Natural killer cell treated with Interleukin-12 subunit alpha and Interleukin-12 subunit beta and Interleukin-15 and Interleukin-18, amount 100 ng/mL, for 72 hours (primary cell): ENCODE data around the gene ZNF253. TPM values are rescaled to one million over a fixed set of nuclear protein-coding genes. Genes with fewer than 3 reads are reported as not detected.
"Not testable (repeated sequence)": the region's sequence is repeated elsewhere in the genome, so short reads cannot be mapped to it uniquely, and the experiment has no call there.

Source experiments
- ATAC-seq, 2 donors: fragments of 150-1000 bp; cut with Tn5 transposase in 1 of 2; sonication (Bioruptor Pico), chemical (Tn5 transposase) in 1 of 2; 2 replicates each; pipeline ENCODE4 v1.10.0; 2021
- DNase-seq: peaks from one replicate; pipeline ENCODE4 v3.0.0; 2022; ENCODE audit warnings: low spot score
- H3K27ac Mint-ChIP-seq, 2 donors: 1 replicate in 1 of 2; 2 replicates in 1 of 2; pipeline ENCODE4 v1.8.0; 2022; ENCODE audit warnings: mixed read lengths in 2 of 2, mild to moderate bottlenecking in 1 of 2, moderate library complexity in 1 of 2
- H3K27me3 Mint-ChIP-seq, 2 donors: 1 replicate in 1 of 2; 2 replicates in 1 of 2; pipeline ENCODE4 v1.8.0; 2022; ENCODE audit warnings: mixed read lengths in 2 of 2
- H3K36me3 Mint-ChIP-seq: one replicate; pipeline ENCODE4 v1.8.0; 2022; ENCODE audit warnings: mixed read lengths
- H3K4me1 Mint-ChIP-seq, 2 donors: 1 replicate in 1 of 2; 2 replicates in 1 of 2; pipeline ENCODE4 v1.8.0; 2022; ENCODE audit warnings: low read depth in 2 of 2, mixed read lengths in 2 of 2, mild to moderate bottlenecking in 1 of 2
- H3K4me3 Mint-ChIP-seq: one replicate; pipeline ENCODE4 v1.8.0; 2022; ENCODE audit warnings: mixed read lengths
- H3K9me3 Mint-ChIP-seq: 2 replicates; pipeline ENCODE4 v1.8.0; 2022; ENCODE audit warnings: mixed read lengths
- total RNA-seq, 2 donors: library from RNA; stranded (reverse); gene quantifications; one replicate each; pipeline ENCODE4 v1.2.3, GENCODE V29; 2022

Gene ZNF253
- total RNA-seq, 2 donors from 2014 or later: 13.4 to 13.7 TPM

DNA sequence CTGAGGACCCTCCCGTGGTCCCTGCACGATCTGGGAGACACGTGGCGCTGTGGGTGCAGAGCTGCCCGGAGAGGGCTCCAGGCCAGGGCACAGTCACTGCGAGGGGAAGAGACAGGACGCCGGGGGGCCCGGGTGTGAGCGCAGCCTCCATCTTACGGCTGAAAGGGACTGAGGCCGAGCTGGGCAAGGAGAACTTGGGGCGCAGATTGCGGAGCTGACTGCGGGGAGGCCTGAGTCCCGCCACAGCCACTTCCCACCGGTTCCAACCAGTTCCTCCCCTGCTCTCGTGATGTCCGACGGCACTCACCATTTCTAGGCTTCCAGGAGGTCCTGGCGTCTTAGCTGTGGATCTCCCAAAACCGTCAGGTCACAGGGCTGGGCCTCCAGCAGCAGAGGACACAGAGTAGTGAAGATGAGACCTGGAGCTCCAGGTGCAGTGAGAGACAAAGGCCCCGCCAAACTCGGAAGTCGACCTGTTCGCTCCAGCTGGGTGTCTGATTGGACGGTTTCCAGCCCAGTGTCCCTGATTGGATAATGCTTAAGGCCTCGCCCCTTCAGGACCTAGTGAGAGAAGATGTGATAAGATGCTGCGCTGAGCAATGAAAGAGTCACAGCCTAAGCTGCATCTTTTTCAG lies 4.8 kb upstream of the ZNF253 start:
- Mint-ChIP-seq H3K4me1 (peaks cover 0 to 17% of the 10 kb centered on the region in 2 donors), H3K36me3 (no peaks in the 10 kb centered on the region), H3K27me3 (no peaks in the 10 kb centered on the region), H3K27ac (peak overlapping the region in 1 of 2 donors; percentile 86), H3K9me3 (no peaks in the 10 kb centered on the region), H3K4me3 (peak overlapping the region; percentile 52)
- DNase-seq (peak; percentile 79), ATAC-seq (peak in 1 of 2 donors; percentile 77)

GRCh38 chr19:19866611-19867248 lies 1.0 kb downstream of the ZNF253 start:
- peak; percentile 45 to 50 for ATAC-seq
- Mint-ChIP-seq H3K27ac (peak overlapping the region; percentile 98 to 99), H3K4me3 (peak overlapping the region; percentile 98), H3K36me3 (no peaks in the 10 kb centered on the region), H3K9me3 (no peaks in the 10 kb centered on the region), H3K27me3 (no peaks in the 10 kb centered on the region), H3K4me1 (peaks cover 27 to 29% of the 10 kb centered on the region in 2 donors)
- DNase-seq: peak; percentile 67

GRCh38 chr19:19870086-19870485 lies 4.4 kb downstream of the ZNF253 start:
- not testable (repeated sequence) for H3K27me3 Mint-ChIP-seq, H3K9me3 Mint-ChIP-seq, H3K4me3 Mint-ChIP-seq, DNase-seq, ATAC-seq, H3K27ac Mint-ChIP-seq
- Mint-ChIP-seq H3K4me1 (peaks cover 37 to 40% of the 10 kb centered on the region in 2 donors), H3K36me3 (peaks cover 12% of the 10 kb centered on the region)

- Mint-ChIP-seq H3K27me3 (no peaks in the 10 kb centered on the region), H3K4me1 (peaks cover 35 to 36% of the 10 kb centered on the region in 2 donors), H3K36me3 (peaks cover 12% of the 10 kb centered on the region), H3K4me3 (no peak overlapping the region), H3K9me3 (no peaks in the 10 kb centered on the region), H3K27ac (no peak overlapping the region)
- DNase-seq: no peak
- no peak for ATAC-seq
Measured at GRCh38 chr19:19871932-19872331, 6.2 kb downstream of the ZNF253 start.

DNA sequence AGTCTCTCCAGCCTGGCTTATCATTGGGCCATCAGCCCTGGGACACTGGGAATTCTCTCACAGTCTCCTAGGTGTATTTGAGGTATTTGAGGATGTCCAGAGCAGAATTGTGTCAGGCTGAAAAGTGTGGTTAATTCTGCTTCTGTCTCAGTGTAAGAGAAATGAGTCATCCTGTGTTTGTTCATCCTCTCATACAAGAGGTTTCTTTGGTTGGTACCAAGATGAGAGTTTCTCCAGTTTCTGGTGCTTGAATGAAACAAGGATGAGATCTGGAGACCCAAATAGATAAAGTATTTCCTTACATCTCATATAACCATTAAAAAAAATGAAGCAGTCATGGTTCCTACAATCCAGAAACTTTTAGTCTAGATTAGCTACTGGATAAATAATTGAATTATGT lies 7.7 kb downstream of the ZNF253 start:
- peaks cover 20% of the 10 kb centered on the region for H3K36me3 Mint-ChIP-seq
- H3K27me3 Mint-ChIP-seq: no peaks in the 10 kb centered on the region
- no peak overlapping the region for H3K27ac Mint-ChIP-seq
- H3K4me3 Mint-ChIP-seq: no peak overlapping the region
- ATAC-seq (no peak), DNase-seq (no peak)
- H3K4me1 Mint-ChIP-seq: peaks cover 22 to 25% of the 10 kb centered on the region in 2 donors
- H3K9me3 Mint-ChIP-seq: no peaks in the 10 kb centered on the region

DNA sequence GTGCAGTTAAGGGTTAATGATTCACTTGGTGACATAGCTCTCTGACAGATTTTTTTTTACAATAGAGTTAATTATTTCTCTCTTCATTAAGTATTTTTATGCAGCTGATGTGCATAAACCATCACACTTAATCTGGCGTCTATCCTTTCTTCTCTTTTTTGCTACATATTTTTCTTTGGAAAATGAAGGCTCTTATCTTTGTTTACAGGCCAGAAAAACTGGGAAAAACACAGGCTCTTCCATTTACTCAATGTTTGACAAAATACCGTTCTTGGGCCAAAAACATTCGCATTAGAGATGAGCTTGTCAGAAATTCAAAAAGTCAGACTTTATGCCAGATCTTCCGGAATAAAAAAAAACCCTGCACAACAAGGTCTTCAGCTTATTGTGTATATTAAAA lies 12.0 kb downstream of the ZNF253 start:
- Mint-ChIP-seq H3K4me3 (no peak overlapping the region), H3K9me3 (no peaks in the 10 kb centered on the region), H3K36me3 (peaks cover 20% of the 10 kb centered on the region), H3K4me1 (peaks cover 8% of the 10 kb centered on the region in 2 donors), H3K27ac (peak overlapping the region in 1 of 2 donors; percentile 65), H3K27me3 (no peaks in the 10 kb centered on the region)
- no peak for DNase-seq
- no peak for ATAC-seq

DNA sequence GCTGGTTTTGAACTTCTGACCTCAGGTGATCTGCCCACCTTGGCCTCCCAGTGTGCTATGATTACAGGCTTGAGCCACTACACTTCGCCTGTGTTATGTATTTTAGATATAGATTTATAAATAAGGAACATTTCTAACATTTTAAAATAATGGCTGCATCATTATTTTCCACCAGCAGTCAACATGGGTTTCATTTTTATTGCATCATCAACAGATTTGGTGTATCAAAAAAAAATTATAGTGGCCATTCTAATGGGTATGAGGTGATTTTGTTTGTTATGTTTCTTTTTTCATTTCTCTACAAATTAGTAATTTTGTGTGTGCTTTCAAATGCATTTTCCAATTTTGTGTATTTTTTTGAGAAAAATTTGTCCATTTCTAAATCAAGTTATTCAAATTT lies 18.9 kb downstream of the ZNF253 start:
- no peak overlapping the region for H3K27ac Mint-ChIP-seq
- no peaks in the 10 kb centered on the region for H3K4me1 Mint-ChIP-seq

DNA sequence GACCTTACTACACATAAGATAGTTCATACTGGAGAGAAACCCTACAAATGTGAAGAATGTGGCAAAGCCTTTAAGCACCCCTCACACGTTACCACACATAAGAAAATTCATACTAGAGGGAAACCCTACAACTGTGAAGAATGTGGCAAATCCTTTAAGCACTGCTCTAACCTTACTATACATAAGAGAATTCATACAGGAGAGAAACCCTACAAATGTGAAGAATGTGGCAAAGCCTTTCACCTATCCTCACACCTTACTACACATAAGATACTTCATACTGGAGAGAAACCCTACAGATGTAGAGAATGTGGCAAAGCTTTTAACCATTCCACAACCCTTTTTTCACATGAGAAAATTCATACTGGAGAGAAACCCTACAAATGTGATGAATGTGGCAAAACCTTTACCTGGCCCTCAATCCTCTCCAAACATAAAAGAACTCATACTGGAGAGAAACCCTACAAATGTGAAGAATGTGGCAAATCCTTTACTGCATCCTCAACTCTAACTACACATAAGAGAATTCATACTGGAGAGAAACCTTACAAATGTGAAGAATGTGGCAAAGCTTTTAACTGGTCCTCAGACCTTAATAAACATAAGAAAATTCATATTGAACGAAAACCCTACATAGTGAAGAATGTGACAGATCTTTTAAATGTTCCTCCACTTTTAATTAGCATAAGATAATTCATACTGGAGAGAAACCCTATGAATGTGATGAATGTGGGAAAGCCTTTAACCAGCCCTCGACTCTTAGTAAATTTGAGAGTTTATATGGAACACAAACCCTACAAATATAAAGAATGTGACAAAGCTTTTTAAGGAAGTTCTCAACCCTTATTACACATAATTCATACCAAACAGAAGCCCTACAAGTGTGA lies 26.6 kb downstream of the ZNF253 start:
- H3K4me3 Mint-ChIP-seq, H3K4me1 Mint-ChIP-seq, H3K27me3 Mint-ChIP-seq, ATAC-seq, DNase-seq, H3K27ac Mint-ChIP-seq: not testable (repeated sequence)
- H3K36me3 Mint-ChIP-seq: peaks cover 50% of the 10 kb centered on the region
- peaks cover 16% of the 10 kb centered on the region for H3K9me3 Mint-ChIP-seq

More for the DNA sequence above, 18.9 kb downstream of the ZNF253 start:
- Mint-ChIP-seq H3K9me3 (no peaks in the 10 kb centered on the region), H3K4me3 (no peak overlapping the region), H3K27me3 (no peaks in the 10 kb centered on the region), H3K36me3 (peaks cover 24% of the 10 kb centered on the region)
- DNase-seq: no peak
- no peak for ATAC-seq

DNA sequence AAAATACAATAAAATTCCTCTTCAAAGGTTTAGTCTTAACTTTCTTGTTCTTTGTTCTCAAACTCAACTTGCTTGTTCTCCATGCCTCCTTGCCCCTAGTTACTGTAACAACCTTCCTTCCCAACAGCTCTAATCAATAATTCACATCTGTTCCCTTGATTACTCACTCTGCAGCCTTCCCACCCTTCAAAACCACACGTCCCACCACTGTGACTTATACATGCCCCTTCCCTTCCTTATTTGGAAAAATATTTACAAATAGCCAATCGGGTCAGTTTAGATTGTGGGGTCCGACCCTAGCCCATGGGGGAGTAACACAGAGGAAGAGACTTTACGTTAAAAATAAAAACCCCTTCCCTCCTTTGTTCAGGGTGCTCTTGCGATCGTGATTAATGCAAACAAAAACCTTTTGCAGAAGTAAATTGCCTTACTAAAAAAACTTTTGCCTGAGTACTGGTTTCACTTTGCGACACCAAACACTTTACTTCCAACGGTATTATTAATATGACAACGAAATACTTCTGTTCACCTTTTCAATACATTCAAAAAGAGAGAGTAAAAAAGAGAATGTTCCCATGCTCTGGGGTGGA lies 34.6 kb downstream of the ZNF253 start:
- Mint-ChIP-seq H3K4me1 (peaks cover 19% of the 10 kb centered on the region in 2 donors), H3K9me3 (peaks cover 19% of the 10 kb centered on the region), H3K4me3 (peak overlapping the region; percentile 93), H3K27ac (peak overlapping the region; percentile 73 to 74), H3K36me3 (peaks cover 45% of the 10 kb centered on the region), H3K27me3 (no peaks in the 10 kb centered on the region)
- DNase-seq (no peak), ATAC-seq (peak in 1 of 2 donors; percentile 1)

GRCh38 chr19:19900729-19901444 lies 35.2 kb downstream of the ZNF253 start, which contains the start of gene ZNF93:
ZNF93 (plus strand) TSS chr19:19900946; CDS start chr19:19901089, 143 bp downstream.
- Mint-ChIP-seq H3K27me3 (no peaks in the 10 kb centered on the region), H3K27ac (peak within 1 kb of the TSS; percentile 73 to 74), H3K36me3 (peaks cover 43% of the 10 kb centered on the region), H3K9me3 (peaks cover 19% of the 10 kb centered on the region), H3K4me3 (peak within 1 kb of the TSS; percentile 93), H3K4me1 (peaks cover 19% of the 10 kb centered on the region in 2 donors)
- DNase-seq (peak; percentile 94), ATAC-seq (peak; percentile 98)

DNA sequence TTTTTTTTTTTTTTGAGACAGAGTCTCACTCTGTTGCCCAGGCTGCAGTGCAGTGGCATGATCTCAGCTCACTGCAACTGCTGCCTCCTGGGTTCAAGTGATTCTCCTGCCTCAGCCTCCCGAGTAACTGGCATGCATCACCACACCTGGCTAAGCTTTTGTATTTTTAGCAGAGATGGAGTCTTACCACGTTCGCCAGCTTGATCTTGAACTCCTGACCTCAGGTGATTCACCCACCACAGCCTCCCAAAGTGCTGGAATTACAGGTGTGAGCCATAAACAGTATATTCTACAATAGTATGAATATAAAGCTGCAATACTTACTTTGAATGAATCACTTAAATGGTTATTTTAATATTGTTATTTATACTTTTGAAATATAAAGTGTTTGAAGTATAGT lies 41.9 kb downstream of the ZNF253 start:
- not testable (repeated sequence) for H3K4me3 Mint-ChIP-seq, H3K27me3 Mint-ChIP-seq, H3K9me3 Mint-ChIP-seq, H3K4me1 Mint-ChIP-seq, H3K27ac Mint-ChIP-seq, DNase-seq, ATAC-seq
- H3K36me3 Mint-ChIP-seq: peaks cover 16% of the 10 kb centered on the region

DNA sequence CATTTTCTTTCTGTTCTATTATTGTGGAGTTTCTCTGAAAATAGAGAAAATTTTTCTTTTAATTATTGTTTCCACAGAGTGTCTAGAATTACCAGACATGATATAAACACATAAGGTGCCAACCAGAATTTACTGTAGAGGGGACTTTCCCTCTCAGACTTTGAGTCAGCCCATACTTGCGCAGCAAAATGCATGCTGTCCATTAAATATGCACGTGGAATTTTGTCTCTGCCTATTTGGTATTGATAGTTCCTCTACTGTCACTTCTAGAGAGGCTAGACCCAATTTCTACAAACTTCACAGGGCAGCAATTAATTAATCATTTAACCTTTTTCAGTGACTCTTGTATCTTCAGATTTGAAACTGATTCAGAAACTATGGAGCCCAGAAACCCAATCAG lies 44.0 kb downstream of the ZNF253 start:
- no peak overlapping the region for H3K27ac Mint-ChIP-seq
- H3K4me3 Mint-ChIP-seq: no peak overlapping the region
- no peak for DNase-seq
- ATAC-seq: no peak
- no peaks in the 10 kb centered on the region for H3K27me3 Mint-ChIP-seq
- H3K4me1 Mint-ChIP-seq: peaks cover 0 to 5% of the 10 kb centered on the region in 2 donors
- peaks cover 14% of the 10 kb centered on the region for H3K36me3 Mint-ChIP-seq
- no peaks in the 10 kb centered on the region for H3K9me3 Mint-ChIP-seq

GRCh38 chr19:19911150-19911549 lies 45.5 kb downstream of the ZNF253 start:
- no peaks in the 10 kb centered on the region for H3K9me3 Mint-ChIP-seq
- H3K36me3 Mint-ChIP-seq: peaks cover 4% of the 10 kb centered on the region
- H3K27me3 Mint-ChIP-seq: no peaks in the 10 kb centered on the region
- H3K27ac Mint-ChIP-seq: no peak overlapping the region
- no peak for ATAC-seq
- DNase-seq: no peak
- no peaks in the 10 kb centered on the region for H3K4me1 Mint-ChIP-seq
- no peak overlapping the region for H3K4me3 Mint-ChIP-seq
